AG04449 (cell line): ENCODE results near the gene KIRREL2.
"Not testable (repeated sequence)": the region's sequence is repeated elsewhere in the genome, so short reads cannot be mapped to it uniquely, and the experiment has no call there.

Source experiments
- CTCF ChIA-PET: fragments of 350-600 bp; formaldehyde crosslinking; extraction: SDS; loops from one replicate; lab custom pipeline; 2021; ENCODE audit warnings: antibody characterized with exemption; lab: Yijun Ruan, JAX
- POLR2A ChIA-PET: fragments of 400-600, 350-600 bp; formaldehyde crosslinking; extraction: SDS; loops from one replicate; lab custom pipeline; 2020; ENCODE audit warnings: antibody characterized with exemption, inconsistent platforms; lab: Yijun Ruan, JAX
- DNase-seq: peaks from one replicate; pipeline ENCODE4 v3.0.0-alpha.2; 2010; ENCODE audit warnings: low read depth, low spot score
- H3K4me3 ChIP-seq: 2 replicates; pipeline ENCODE4 v1.5.1; 2011; ENCODE audit warnings: low read depth, mild to moderate bottlenecking, control low read depth, low read length
- CTCF ChIP-seq: IDR thresholded peaks from one replicate; pipeline ENCODE4 v1.5.1; 2011; ENCODE audit warnings: mild to moderate bottlenecking, moderate library complexity, low read length, control low read depth, inconsistent platforms; ENCODE audit not compliant: insufficient read depth; ENCODE audit errors: missing control alignments

KIRREL2 gene

GRCh38 chr19:35890113-35890650, 33.5 kb downstream of the KIRREL2 start:
- H3K4me3 ChIP-seq: no peak overlapping the region
- TF ChIP-seq CTCF: no peak
- DNase-seq: no peak
- ChIA-PET CTCF (interaction anchor here (1.2 kb wide), 1 partner anchor 42 kb away, joined by 4 read pairs; no protein-coding TSS in a partner anchor), POLR2A (no interaction called here)

- H3K4me3 ChIP-seq, DNase-seq, POLR2A ChIA-PET: not testable (repeated sequence)
- CTCF ChIA-PET: interaction anchor here (0.7 to 3.1 kb wide), 4 partner anchors 9 to 166 kb away, joined by 3 to 34 read pairs (median 3); no protein-coding TSS in a partner anchor
Observed at GRCh38 chr19:35891819-35892218, 35.1 kb downstream of the KIRREL2 start.

- TF ChIP-seq CTCF: no peak
- POLR2A ChIA-PET: no interaction called here
- CTCF ChIA-PET: interaction anchor here (0.9 to 3.4 kb wide), 4 partner anchors 12 to 40 kb away, joined by 3 to 19 read pairs (median 9); no protein-coding TSS in a partner anchor
Observed at GRCh38 chr19:35894342-35894741, 37.6 kb downstream of the KIRREL2 start.

GRCh38 chr19:35895911-35896642, 39.4 kb downstream of the KIRREL2 start:
- no peak overlapping the region for H3K4me3 ChIP-seq
- DNase-seq: no peak
- no peak for TF ChIP-seq CTCF
- POLR2A ChIA-PET: no interaction called here
- CTCF ChIA-PET: interaction anchor here (0.6 to 3.4 kb wide), 2 partner anchors 13 to 27 kb away, joined by 3 to 19 read pairs; no protein-coding TSS in a partner anchor

More at GRCh38 chr19:35894342-35894741, 37.6 kb downstream of the KIRREL2 start:
- no peak for DNase-seq
- no peak overlapping the region for H3K4me3 ChIP-seq

GRCh38 chr19:35896643-35897040, 39.9 kb downstream of the KIRREL2 start:
- DNase-seq: no peak
- H3K4me3 ChIP-seq: no peak overlapping the region
- ChIA-PET CTCF (interaction anchor here (0.6 to 3.4 kb wide), 2 partner anchors 14 to 26 kb away, joined by 3 to 19 read pairs; no protein-coding TSS in a partner anchor), POLR2A (no interaction called here)
- TF ChIP-seq CTCF: no peak

- no peak for TF ChIP-seq CTCF
- CTCF ChIA-PET: interaction anchor here (1.0 kb wide), 1 partner anchor 16 kb away, joined by 4 read pairs; no protein-coding TSS in a partner anchor
Observed at GRCh38 chr19:35897706-35898451, 41.2 kb downstream of the KIRREL2 start.

More at GRCh38 chr19:35897706-35898451, 41.2 kb downstream of the KIRREL2 start:
- POLR2A ChIA-PET: no interaction called here
- H3K4me3 ChIP-seq: peak overlapping the region; percentile 71
- DNase-seq: no peak
